HuH-7 (cell line): ENCODE results near the gene OR2M4.
A peak's percentile ranks its signal among the peaks of the same experiment; 100 is the strongest.
"Not testable (repeated sequence)": the region's sequence is repeated elsewhere in the genome, so short reads cannot be mapped to it uniquely, and the experiment has no call there.

Source experiments
- DNase-seq: peaks from one replicate; pipeline ENCODE4 v3.0.0; 2011; ENCODE audit warnings: low spot score

Gene OR2M4

GRCh38 chr1:248231117-248231516, at the start of gene OR2M4:
Gene OR2M4, plus strand, starts transcription at chr1:248231417. Its CDS starts 7,512 bp downstream, at chr1:248238929.
- no peak for DNase-seq

- no peak for DNase-seq
Measured at GRCh38 chr1:248183996-248184395, 47.2 kb upstream of the OR2M4 start.

- no peak for DNase-seq
Measured at GRCh38 chr1:248187363-248187762, 43.9 kb upstream of the OR2M4 start.

- no peak for DNase-seq
Measured at GRCh38 chr1:248189026-248189425, 42.2 kb upstream of the OR2M4 start.

GRCh38 chr1:248194117-248194516, 37.1 kb upstream of the OR2M4 start:
- no peak for DNase-seq

GRCh38 chr1:248196965-248197364, 34.3 kb upstream of the OR2M4 start, which contains the start of gene OR2M3:
Gene OR2M3, plus strand, starts transcription at chr1:248197265. Its CDS starts 5,803 bp downstream, at chr1:248203068.
- no peak for DNase-seq

GRCh38 chr1:248215880-248216279, 15.3 kb upstream of the OR2M4 start:
- no peak for DNase-seq

- DNase-seq, result no peak
Measured at GRCh38 chr1:248225537-248225936, 5.7 kb upstream of the OR2M4 start.

- no peak for DNase-seq
Measured at GRCh38 chr1:248229360-248229908, 1.8 kb upstream of the OR2M4 start.

GRCh38 chr1:248239478-248239877, 8.3 kb downstream of the OR2M4 start:
- no peak for DNase-seq

- peak; percentile 35 for DNase-seq
Measured at GRCh38 chr1:248243204-248243603, 12.0 kb downstream of the OR2M4 start.

- not testable (repeated sequence) for DNase-seq
Measured at GRCh38 chr1:248259309-248259708, 28.1 kb downstream of the OR2M4 start.

GRCh38 chr1:248268178-248268577, 37.0 kb downstream of the OR2M4 start:
- DNase-seq, result no peak

- not testable (repeated sequence) for DNase-seq
Measured at GRCh38 chr1:248273225-248273624, 42.0 kb downstream of the OR2M4 start.

- DNase-seq, result no peak
Measured at GRCh38 chr1:248277876-248278275, 46.7 kb downstream of the OR2M4 start, which contains the start of gene OR2T33. Gene OR2T33, minus strand, starts transcription at chr1:248277976. Its CDS starts 4,162 bp downstream, at chr1:248273814.

GRCh38 chr1:248288391-248288790, 57.2 kb downstream of the OR2M4 start:
- DNase-seq, result no peak
